Kidney tubule cell (primary cell): ENCODE measurements around the gene HSFY1.
"Not testable (repeated sequence)": the region's sequence is repeated elsewhere in the genome, so short reads cannot be mapped to it uniquely, and the experiment has no call there.

ENCODE experiments used
- DNase-seq: peaks from one replicate; pipeline ENCODE4 v3.0.0-alpha.2; 2018; ENCODE audit warnings: low spot score

HSFY1 gene, protein sequence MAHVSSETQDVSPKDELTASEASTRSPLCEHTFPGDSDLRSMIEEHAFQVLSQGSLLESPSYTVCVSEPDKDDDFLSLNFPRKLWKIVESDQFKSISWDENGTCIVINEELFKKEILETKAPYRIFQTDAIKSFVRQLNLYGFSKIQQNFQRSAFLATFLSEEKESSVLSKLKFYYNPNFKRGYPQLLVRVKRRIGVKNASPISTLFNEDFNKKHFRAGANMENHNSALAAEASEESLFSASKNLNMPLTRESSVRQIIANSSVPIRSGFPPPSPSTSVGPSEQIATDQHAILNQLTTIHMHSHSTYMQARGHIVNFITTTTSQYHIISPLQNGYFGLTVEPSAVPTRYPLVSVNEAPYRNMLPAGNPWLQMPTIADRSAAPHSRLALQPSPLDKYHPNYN

DNA sequence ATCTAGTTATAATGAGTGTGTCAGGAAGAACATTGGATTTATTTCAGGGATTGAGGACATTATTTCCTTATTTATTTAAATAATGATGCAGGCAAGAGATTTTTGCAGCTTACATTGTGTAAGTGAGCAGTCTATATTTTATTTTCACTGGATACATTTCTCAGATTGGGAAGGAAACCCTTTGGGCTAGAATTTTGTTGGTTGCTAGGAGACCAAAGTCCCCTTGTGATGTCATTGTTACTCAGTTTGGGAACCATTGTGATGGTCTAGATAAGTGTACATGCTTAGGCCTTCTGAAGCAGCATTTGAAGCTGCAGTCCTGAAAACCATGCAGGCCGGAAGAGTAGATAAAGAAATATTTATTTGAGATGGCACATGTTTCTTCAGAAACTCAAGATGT is at the start of gene HSFY1:
TSS of gene HSFY1 (plus strand) at position 301 of the 400 bp plus-strand sequence. CDS start at position 369, 68 bp downstream.
- DNase-seq: not testable (repeated sequence)

DNA sequence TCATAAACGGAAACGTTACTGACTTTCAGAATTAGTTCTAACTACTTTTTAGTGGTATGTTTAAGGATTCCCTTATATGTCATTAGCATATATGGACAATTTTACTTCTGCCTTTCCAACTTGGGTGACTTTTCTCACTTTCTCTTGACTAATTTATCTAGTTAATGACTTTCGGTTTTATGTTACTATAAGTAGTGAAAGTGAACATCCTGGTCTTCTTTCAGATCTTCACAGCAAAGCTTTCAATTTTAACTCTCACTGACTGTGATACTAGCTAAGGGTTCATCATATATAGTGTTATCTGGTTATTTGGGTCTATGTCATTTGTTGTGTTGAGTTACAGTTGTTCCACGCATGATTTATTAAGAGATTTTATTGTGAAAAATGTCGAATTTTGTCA is 42.3 kb upstream of the HSFY1 start:
- DNase-seq: not testable (repeated sequence)

DNA sequence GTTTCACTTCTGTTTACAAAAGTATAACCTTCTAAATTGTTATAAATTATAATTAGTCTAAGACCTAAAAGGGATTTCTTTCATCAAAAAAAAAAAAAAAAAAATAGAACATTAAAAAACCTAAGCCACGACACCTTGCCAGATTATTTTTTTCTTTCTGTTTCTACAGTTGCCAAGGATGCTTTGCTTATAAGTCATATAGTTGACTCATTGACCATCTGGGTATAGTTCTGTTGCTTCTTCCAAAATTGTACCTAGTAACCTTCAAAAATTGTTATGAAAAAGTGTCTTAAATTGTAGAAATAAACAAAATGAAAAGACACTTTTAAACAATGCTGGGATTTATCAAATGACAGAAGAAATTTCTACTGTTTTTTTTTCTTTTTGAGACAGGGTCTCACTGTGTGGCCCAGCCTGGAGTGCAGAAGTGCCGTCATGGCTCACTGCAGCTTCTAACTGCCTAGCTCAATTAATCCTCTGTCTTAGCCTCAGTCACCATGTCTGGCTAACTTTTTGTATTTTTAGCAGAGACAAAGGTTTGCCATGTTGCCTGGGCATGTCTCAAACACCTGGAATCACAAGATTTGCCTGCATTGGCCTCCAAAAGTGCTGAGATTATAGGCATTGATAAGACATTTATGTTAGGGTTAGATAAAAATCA is 15.4 kb upstream of the HSFY1 start:
- not testable (repeated sequence) for DNase-seq

DNA sequence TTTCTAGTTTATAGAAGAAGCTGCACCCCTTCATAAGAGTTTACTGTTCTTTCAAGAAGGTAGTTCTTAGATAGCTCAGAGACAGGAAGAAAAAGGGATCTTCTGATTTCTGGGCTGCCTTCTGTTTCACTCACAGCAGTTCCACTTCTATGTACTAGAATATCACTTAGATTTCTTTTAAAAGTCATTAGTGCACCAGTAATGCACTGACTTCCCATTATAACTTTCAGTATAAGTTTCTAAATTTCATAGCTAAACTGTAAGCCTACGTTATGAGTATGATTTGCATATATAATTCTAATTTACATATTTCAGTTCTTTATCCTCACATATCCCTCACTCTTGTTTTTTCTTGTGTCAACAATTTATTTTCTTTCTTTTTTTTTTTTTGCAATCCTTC is 7.6 kb upstream of the HSFY1 start:
- DNase-seq: not testable (repeated sequence)

DNA sequence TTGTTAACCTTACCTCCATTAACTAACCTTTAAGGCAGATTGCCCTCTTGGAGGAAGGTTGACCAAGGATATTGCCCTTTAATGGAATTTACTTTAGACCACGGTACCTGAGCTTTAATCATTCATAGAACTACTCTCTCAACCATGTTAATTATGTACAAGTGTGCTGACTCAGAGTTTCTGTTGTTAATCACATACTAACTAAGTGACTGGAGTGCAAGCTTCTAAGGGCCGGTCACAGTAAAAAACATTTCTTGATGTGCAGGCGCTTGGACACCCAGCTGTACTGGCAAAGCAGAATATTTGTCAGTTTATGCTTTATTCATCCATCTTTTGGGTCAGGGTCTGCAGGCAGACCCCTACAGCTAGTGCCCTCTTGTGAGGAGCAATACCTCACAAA is 6.6 kb downstream of the HSFY1 start:
- not testable (repeated sequence) for DNase-seq

DNA sequence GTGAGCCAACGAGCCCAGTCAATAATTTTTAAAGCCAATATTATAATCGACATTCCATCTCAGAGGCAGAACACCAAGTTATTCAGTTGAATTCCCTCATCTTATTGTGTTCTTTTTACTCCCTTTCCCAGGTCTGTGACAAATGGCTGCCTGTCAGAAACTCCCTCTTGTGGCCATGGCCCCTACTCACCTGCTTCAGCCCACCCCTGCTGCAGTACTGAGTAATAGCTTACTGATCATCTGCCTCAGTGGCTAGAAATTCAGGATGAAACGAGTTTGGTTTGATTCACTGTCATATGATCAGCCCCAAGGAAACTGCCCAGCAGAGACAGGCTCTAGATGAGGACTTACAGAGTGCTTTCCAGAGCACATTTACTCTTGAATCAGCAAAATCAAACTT is 19.4 kb downstream of the HSFY1 start:
- not testable (repeated sequence) for DNase-seq
